Body of pancreas (tissue), 4 donors: Measurements from ENCODE around the gene VGLL3. TPM values are rescaled to one million over a fixed set of nuclear protein-coding genes. Genes with fewer than 3 reads are reported as not detected.
"Not testable (repeated sequence)": the region's sequence is repeated elsewhere in the genome, so short reads cannot be mapped to it uniquely, and the experiment has no call there.

Experiments
- ATAC-seq: fragments of 150-250 bp; one replicate; pipeline ENCODE4 v1.9.1; 2016
- DNase-seq, 4 donors: peaks; one replicate each; pipeline ENCODE4 v3.0.0-alpha.2; 2019
- H3K27ac ChIP-seq, 4 donors: fragments of 200-600 bp; sonication (generic); 1 replicate in 3 of 4; 2 replicates in 1 of 4; pipeline versions ENCODE4 v1.5.1 to v1.6.1; 2016 to 2019; ENCODE audit warnings: mild to moderate bottlenecking in 1 of 4, mixed read lengths in 1 of 4, moderate library complexity in 1 of 4
- H3K27me3 ChIP-seq, 2 donors: fragments of 200-600 bp; sonication (generic); one replicate each; pipeline ENCODE4 v1.6.0; 2016; ENCODE audit warnings: mild to moderate bottlenecking in 1 of 2
- H3K36me3 ChIP-seq, 2 donors: fragments of 200-600 bp; sonication (generic); replicated peaks in 1 of 2; 2 replicates each; pipeline ENCODE4 v1.5.1; 2016; ENCODE audit warnings: low read depth in 2 of 2; ENCODE audit not compliant: insufficient read depth in 1 of 2
- H3K4me1 ChIP-seq: fragments of 200-600 bp; sonication (generic); one replicate; pipeline ENCODE4 v1.6.0; 2016
- H3K4me3 ChIP-seq, 2 donors: fragments of 200-600 bp; sonication (generic); 1 replicate in 1 of 2; 2 replicates in 1 of 2; pipeline ENCODE4 v1.5.1; 2016 to 2019
- H3K9me3 ChIP-seq, 3 donors: fragments of 200-600 bp; sonication (generic); 1 replicate in 2 of 3; 2 replicates in 1 of 3; pipeline ENCODE4 v1.5.1; 2016
- CTCF ChIP-seq, 7 experiments: fragments of 450-650 bp in 4 of 7; fragments of 200-600 bp in 3 of 7; sonication (generic) in 3 of 7; IDR thresholded peaks; one replicate each; pipeline ENCODE4 v1.5.1; 2016 to 2019; ENCODE audit warnings: antibody characterized with exemption in 7 of 7
- POLR2A ChIP-seq, 3 donors: fragments of 450-650 bp; IDR thresholded peaks; one replicate each; pipeline ENCODE4 v1.6.1; 2016; ENCODE audit warnings: antibody characterized with exemption in 3 of 3, mild to moderate bottlenecking in 2 of 3
- WGBS, 2 donors: methylation state at CpG; one replicate each; pipeline ENCODE4 v1.1.5; 2017; 5-methylcytosine and 5-hydroxymethylcytosine counted together
- intact Hi-C: fragments of 100-400 bp; cut with DNase I; formaldehyde crosslinking; loops from one replicate; pipeline ENCODE4 v1.15.1; 2023
- total RNA-seq, 2 donors: library from RNA; depleted of rRNA; stranded (reverse); fragments of >200 nt; gene quantifications; one replicate each; pipeline ENCODE4 v1.1.0, GENCODE V29; 2016

The VGLL3 gene
- total RNA-seq, 2 donors from 2014 or later = 10.2 to 16.1 TPM

GRCh38 chr3:87025661-87026645, 35.0 kb upstream of the VGLL3 start:
- no peaks in the 10 kb centered on the region for H3K9me3 ChIP-seq
- 42 to 59% methylated on average over 3 of the region's 3 CpGs for WGBS, 2 donors
- H3K36me3 ChIP-seq = no peaks in the 10 kb centered on the region
- no peaks in the 10 kb centered on the region for H3K27me3 ChIP-seq
- TF ChIP-seq CTCF (IDR thresholded peaks at IDR 0.05) (no peak), POLR2A (IDR thresholded peaks at IDR 0.05) (no peak)
- ATAC-seq (no peak), DNase-seq (no peak)
- no peaks in the 10 kb centered on the region for H3K4me1 ChIP-seq
- no peak overlapping the region for H3K27ac ChIP-seq
- H3K4me3 ChIP-seq = no peak overlapping the region
- intact Hi-C loops = no loop called here

DNA sequence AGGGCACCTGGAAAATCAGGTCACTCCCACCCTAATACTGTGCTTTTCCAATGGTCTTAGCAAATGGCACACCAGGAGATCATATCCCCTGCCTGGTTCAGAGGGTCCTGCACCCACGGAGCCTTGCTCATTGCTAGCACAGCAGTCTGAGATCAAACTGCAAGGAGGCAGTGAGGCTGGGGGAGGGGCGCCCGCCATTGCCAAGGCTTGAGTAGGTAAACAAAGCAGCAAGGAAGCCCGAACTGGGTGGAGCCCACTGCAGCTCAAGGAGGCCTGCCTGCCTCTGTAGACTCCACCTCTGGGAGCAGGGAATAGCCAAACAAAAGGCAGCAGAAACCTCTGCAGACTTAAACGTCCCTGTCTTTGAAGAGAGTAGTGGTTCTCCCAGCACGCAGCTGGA, 26.4 kb upstream of the VGLL3 start:
- H3K27me3 ChIP-seq, DNase-seq, H3K4me1 ChIP-seq, H3K9me3 ChIP-seq, H3K27ac ChIP-seq, H3K4me3 ChIP-seq, intact Hi-C loops, ATAC-seq, H3K36me3 ChIP-seq: not testable (repeated sequence)
- WGBS, 2 donors = 53 to 70% methylated on average over 5 to 6 of the region's 6 CpGs

DNA sequence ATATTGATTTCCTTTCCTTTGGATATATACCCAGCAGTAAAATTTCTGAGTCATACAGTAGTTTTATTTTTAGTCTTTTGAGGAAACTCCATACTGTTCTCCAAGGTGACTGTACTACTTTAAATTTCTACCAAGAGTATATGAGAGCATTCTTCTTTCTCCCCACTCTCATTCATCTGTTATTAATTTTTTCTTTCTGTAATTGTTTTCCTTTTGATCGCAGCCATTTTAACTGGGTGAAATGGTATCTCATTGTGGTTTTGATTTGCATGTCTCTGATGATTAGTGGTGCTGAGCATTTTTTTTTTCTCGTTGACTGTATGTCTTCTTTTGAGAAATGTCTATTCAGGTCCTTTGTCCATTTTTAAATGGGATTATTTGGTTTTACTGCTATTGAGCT, 18.3 kb upstream of the VGLL3 start:
- H3K27me3 ChIP-seq = no peaks in the 10 kb centered on the region
- no peak overlapping the region for H3K4me3 ChIP-seq
- no peak overlapping the region for H3K27ac ChIP-seq
- TF ChIP-seq CTCF (IDR thresholded peaks at IDR 0.05) = no peak
- no peak for TF ChIP-seq POLR2A (IDR thresholded peaks at IDR 0.05)
- ATAC-seq (no peak), DNase-seq (no peak)
- H3K36me3 ChIP-seq = no peaks in the 10 kb centered on the region
- 19 to 47% methylated on average over 2 of the region's 2 CpGs for WGBS, 2 donors
- H3K4me1 ChIP-seq = no peaks in the 10 kb centered on the region
- intact Hi-C loops = no loop called here
- H3K9me3 ChIP-seq = no peaks in the 10 kb centered on the region

DNA sequence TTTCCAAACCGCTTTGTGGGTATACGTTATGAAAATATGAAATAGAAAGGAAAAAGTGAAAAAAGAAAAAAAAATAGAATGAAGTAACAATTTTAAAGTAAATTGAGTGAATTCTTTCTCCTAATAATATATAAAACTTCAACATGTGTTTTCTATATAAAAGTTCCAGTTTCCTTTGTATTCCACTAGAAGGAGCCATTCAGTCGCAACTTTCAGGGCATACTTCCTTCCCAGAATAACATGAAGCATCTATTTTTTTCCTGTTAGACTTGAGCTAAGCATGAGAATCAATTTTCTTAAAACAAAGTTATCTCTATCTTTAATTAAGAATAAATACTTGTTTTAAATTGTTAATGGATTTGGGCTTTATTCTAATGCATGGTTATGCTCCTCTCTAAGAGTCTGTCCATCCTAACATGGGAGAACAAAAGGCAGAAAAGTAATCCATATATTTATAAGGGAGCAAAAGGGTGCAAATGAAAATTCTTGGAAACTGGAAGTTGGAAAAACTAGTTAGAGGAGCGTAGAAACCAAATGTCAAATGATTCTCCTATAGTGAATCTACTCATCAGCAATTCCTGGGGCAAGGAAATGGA, 16.0 kb upstream of the VGLL3 start:
- intact Hi-C loops = no loop called here
- WGBS, 2 donors = 43 to 54% methylated on average over 4 of the region's 4 CpGs
- Histone ChIP-seq H3K27ac (no peak overlapping the region), H3K9me3 (no peaks in the 10 kb centered on the region), H3K36me3 (no peaks in the 10 kb centered on the region), H3K4me3 (no peak overlapping the region), H3K4me1 (no peaks in the 10 kb centered on the region), H3K27me3 (no peaks in the 10 kb centered on the region)
- DNase-seq (no peak), ATAC-seq (no peak)
- TF ChIP-seq CTCF (IDR thresholded peaks at IDR 0.05) (peak in 3 of 7 experiments; percentile 5 to 22 (median 18)), POLR2A (IDR thresholded peaks at IDR 0.05) (no peak)

DNA sequence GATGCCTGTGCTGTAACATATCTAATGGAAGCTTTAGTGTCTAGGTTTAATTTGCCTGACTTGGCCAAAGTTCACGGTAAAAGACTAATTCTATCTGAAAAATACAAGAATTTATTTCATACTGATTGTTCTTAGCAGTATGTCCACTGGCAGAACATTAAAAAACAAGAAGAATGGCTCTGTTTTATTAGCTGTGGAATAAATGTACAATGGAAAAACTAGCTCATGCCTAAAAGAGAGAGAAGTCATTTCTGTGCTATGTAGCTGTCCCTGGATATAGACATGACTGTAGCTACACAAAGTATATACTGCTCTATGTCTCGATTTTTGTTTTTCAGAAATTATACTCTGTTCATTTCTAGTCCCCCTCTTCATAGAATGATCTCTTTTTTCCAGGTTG, 13.9 kb upstream of the VGLL3 start:
- H3K36me3 ChIP-seq = no peaks in the 10 kb centered on the region
- WGBS, 2 donors = 67 to 69% methylated on average over 2 of the region's 2 CpGs
- no peak for TF ChIP-seq CTCF (IDR thresholded peaks at IDR 0.05)
- TF ChIP-seq POLR2A (IDR thresholded peaks at IDR 0.05) = no peak
- ATAC-seq (no peak), DNase-seq (no peak)
- no peak overlapping the region for H3K4me3 ChIP-seq
- no peaks in the 10 kb centered on the region for H3K27me3 ChIP-seq
- H3K27ac ChIP-seq = no peak overlapping the region
- no peaks in the 10 kb centered on the region for H3K9me3 ChIP-seq
- intact Hi-C loops = no loop called here
- no peaks in the 10 kb centered on the region for H3K4me1 ChIP-seq
